ENCODE results near the gene JAG2.

DNA sequence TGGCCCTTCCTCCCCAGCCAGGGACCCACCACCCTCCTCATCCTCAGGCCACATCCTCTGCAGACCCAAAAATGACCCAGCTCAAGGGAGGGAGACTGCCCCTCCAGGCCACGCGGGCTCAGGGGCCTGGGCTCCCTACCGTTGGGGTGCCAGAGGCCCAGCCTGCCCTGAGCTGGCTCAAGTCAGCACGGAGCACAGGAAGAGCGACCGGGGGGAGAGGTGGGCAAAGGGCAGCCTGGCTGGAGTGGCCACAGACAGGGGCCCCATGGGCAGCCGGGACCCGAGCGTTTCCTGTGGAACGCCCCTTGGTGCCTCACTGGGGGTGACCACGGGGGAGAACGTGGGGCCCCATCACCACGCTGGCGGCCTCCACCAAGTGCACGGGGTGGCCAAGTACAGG is 10.7 kb downstream of the JAG2 start:
- TF ChIP-seq, protein P1, sequence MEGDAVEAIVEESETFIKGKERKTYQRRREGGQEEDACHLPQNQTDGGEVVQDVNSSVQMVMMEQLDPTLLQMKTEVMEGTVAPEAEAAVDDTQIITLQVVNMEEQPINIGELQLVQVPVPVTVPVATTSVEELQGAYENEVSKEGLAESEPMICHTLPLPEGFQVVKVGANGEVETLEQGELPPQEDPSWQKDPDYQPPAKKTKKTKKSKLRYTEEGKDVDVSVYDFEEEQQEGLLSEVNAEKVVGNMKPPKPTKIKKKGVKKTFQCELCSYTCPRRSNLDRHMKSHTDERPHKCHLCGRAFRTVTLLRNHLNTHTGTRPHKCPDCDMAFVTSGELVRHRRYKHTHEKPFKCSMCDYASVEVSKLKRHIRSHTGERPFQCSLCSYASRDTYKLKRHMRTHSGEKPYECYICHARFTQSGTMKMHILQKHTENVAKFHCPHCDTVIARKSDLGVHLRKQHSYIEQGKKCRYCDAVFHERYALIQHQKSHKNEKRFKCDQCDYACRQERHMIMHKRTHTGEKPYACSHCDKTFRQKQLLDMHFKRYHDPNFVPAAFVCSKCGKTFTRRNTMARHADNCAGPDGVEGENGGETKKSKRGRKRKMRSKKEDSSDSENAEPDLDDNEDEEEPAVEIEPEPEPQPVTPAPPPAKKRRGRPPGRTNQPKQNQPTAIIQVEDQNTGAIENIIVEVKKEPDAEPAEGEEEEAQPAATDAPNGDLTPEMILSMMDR (IDR thresholded peaks at IDR 0.05), result no peak
- TF ChIP-seq POLR2A (IDR thresholded peaks at IDR 0.05), result no peak

All from esophagus squamous epithelium (tissue), 4 donors.